D721Med (cell line): ENCODE data around the gene LMF1.

Experiments used
- DNase-seq: peaks from one replicate; pipeline ENCODE4 v3.0.0; 2011; ENCODE audit warnings: low spot score; ENCODE audit not compliant: insufficient read length
- FAIRE-seq: peaks from 2 replicates; lab custom pipeline; 2011; peaks lifted over from hg19 to GRCh38; lab: Jason Lieb, UNC
- CTCF ChIP-seq: IDR thresholded peaks from 2 replicates; pipeline ENCODE4 v1.5.1; 2012; ENCODE audit warnings: mild to moderate bottlenecking, control low read depth; ENCODE audit not compliant: insufficient read depth; ENCODE audit errors: missing control alignments

The LMF1 gene

GRCh38 chr16:965487-965886 lies 5.3 kb downstream of the LMF1 start:
- no peak for FAIRE-seq
- TF ChIP-seq CTCF, result no peak
- no peak for DNase-seq

GRCh38 chr16:965036-965395 lies 5.8 kb downstream of the LMF1 start:
- no peak for DNase-seq
- FAIRE-seq, result no peak

GRCh38 chr16:964356-965035 lies 6.3 kb downstream of the LMF1 start:
- no peak for TF ChIP-seq CTCF
- DNase-seq (no peak), FAIRE-seq (no peak)

More at GRCh38 chr16:965036-965395, 5.8 kb downstream of the LMF1 start:
- TF ChIP-seq CTCF, result no peak

GRCh38 chr16:963913-964312 lies 6.9 kb downstream of the LMF1 start:
- no peak for FAIRE-seq
- no peak for DNase-seq
- TF ChIP-seq CTCF, result no peak

- FAIRE-seq (no peak), DNase-seq (no peak)
Observed at GRCh38 chr16:962901-963814, 7.6 kb downstream of the LMF1 start.

GRCh38 chr16:962366-962765 lies 8.4 kb downstream of the LMF1 start:
- FAIRE-seq, result no peak
- no peak for TF ChIP-seq CTCF
- DNase-seq, result no peak

More at GRCh38 chr16:962901-963814, 7.6 kb downstream of the LMF1 start:
- no peak for TF ChIP-seq CTCF
